Stimulated activated CD8-positive, alpha-beta memory T cell treated with anti-CD3 and anti-CD28 coated beads, Interleukin-4, amount 100 ng/mL, for 4 hours (primary cell): ENCODE results near the gene NDUFB3.

Experiments used
- DNase-seq, 2 donors: peaks; one replicate each; pipeline ENCODE4 v3.0.0-alpha.2; 2020; ENCODE audit warnings: low read depth in 2 of 2, low spot score in 1 of 2

The NDUFB3 gene

GRCh38 chr2:201128033-201128432, 56.2 kb downstream of the NDUFB3 start:
- no peak for DNase-seq

DNA sequence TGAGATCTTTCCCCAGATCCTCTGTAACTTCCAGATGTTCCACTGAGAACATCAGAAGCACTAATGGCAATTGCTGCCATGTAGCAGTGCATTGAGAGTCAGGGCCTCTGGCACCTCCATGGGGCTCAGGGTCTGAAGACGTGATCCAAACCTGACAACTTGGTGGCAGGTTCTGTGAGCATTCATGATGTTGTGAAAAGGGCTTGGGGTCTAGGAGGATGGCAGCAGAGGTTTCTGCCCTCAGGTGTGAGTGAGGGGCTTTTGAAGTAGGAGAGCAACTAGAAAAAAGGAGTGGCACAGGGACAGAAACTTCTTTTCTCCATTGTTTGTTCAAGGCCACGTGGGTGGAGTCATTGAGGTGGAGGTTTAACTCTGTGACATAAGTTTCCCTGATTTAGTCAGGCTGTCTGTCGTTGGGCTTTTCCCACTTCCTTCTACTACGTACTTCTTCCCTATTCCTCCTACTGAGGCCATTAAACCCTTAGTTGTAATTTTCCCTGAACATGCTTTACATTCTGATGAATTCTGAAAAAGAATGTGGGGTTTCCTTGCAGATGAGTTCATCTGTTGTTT, 57.2 kb downstream of the NDUFB3 start:
- no peak for DNase-seq

GRCh38 chr2:201130524-201131186, 58.9 kb downstream of the NDUFB3 start:
- DNase-seq: no peak

DNA sequence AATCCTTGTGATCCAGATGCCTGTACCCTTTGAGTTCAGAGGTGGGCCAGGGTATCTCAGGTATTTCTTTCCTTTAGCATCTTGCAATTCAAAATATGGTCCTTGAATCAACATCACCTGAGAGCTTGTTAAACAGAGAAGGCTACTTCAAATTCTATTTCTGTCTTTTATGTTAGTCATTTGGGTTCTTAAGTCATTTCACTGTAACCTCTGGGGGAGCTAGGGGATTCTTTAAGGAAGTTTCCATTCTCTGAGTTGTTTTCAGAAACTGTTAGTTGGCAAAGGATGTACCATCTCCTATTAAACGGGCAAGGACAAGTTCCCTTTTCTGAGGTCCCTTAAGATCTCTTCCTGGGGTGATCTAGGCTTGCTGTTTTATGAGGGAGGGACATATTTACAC, 60.7 kb downstream of the NDUFB3 start:
- DNase-seq: no peak
